Right lobe of liver (tissue), 6 donors: Measurements from ENCODE around the gene PPIL1. TPM values are rescaled to one million over a fixed set of nuclear protein-coding genes. Genes with fewer than 3 reads are reported as not detected.
A peak's percentile ranks its signal among the peaks of the same experiment; 100 is the strongest.

ENCODE experiments used
- ATAC-seq, 4 donors: fragments of 200-7000 bp; cut with Tn5 transposase; one replicate each; pipeline ENCODE4 v1.9.1; 2020; ENCODE audit warnings: mild to moderate bottlenecking in 4 of 4, moderate library complexity in 4 of 4
- DNase-seq, 3 donors: peaks; one replicate each; pipeline ENCODE4 v3.0.0-alpha.2; 2020
- H3K27ac ChIP-seq, 3 donors: fragments of 200-600 bp; one replicate each; pipeline ENCODE4 v1.8.0; 2022
- H3K27me3 ChIP-seq, 2 donors: fragments of 200-600 bp; one replicate each; pipeline ENCODE4 v1.8.0; 2022
- H3K36me3 ChIP-seq, 4 donors: fragments of 200-600 bp; sonication (generic) in 1 of 4; one replicate each; pipeline versions ENCODE4 v1.5.1 to v1.8.0; 2017 to 2022; ENCODE audit warnings: control low read depth in 1 of 4
- H3K4me1 ChIP-seq, 4 donors: fragments of 200-600 bp; sonication (generic) in 1 of 4; one replicate each; pipeline versions ENCODE4 v1.5.1 to v1.8.0; 2017 to 2022; ENCODE audit warnings: control low read depth in 1 of 4
- H3K4me3 ChIP-seq, 3 donors: fragments of 200-600 bp; one replicate each; pipeline ENCODE4 v1.8.0; 2022
- H3K9me3 ChIP-seq, 4 donors: fragments of 200-600 bp; sonication (generic) in 1 of 4; one replicate each; pipeline versions ENCODE4 v1.5.1 to v1.8.0; 2017 to 2022; ENCODE audit warnings: control low read depth in 1 of 4
- POLR2A ChIP-seq: fragments of 450-650 bp; IDR thresholded peaks from one replicate; pipeline ENCODE4 v1.6.1; 2017; ENCODE audit warnings: antibody characterized with exemption, mild to moderate bottlenecking
- WGBS: methylation state at CpG from one replicate; pipeline ENCODE4 v1.1.6; 2018; ENCODE audit warnings: low coverage, low lambda C conversion rate; ENCODE audit not compliant: insufficient coverage; ENCODE audit errors: missing lambda C conversion rate; 5-methylcytosine and 5-hydroxymethylcytosine counted together
- intact Hi-C, 2 donors: fragments of 100-400 bp; cut with DNase I; formaldehyde crosslinking; loops; one replicate each; pipeline versions ENCODE4 v1.11.2 to v1.14.1; 2022
- total RNA-seq, 6 experiments: library from RNA; depleted of rRNA in 2 of 6; stranded (reverse); fragments of >200 nt in 2 of 6; fragmentation: NEBNext Ultra II Directional in 3 of 6; extraction: Animal tissue kit (Norgen Biotek cat#: 25700) in 3 of 6; gene quantifications; one replicate each; pipeline versions ENCODE4 v1.1.0 to v1.2.4, GENCODE V29; 2016 to 2023
- TF ChIP-seq, protein P1 (sequence below), 4 donors: fragments of 200-600 bp in 3 of 4; fragments of 450-650 bp in 1 of 4; IDR thresholded peaks; one replicate each; pipeline versions ENCODE4 v1.5.1 to v1.8.0; 2016 to 2022; ENCODE audit warnings: antibody characterized with exemption in 4 of 4, mild to moderate bottlenecking in 2 of 4
- donor health status: DM: no; HTN: yes; CAD: no.
- donor health status: DM: no; HTN: no; CAD: no.
- donor health status: DM: no; HTN: no; CAD: no.
- donor health status: DM: no; HTN: yes; CAD: no.
- donor health status: DM: no; HTN: yes; CAD: no.

Gene PPIL1
- total RNA-seq, 6 experiments from 2014 or later, result 11.2 to 29.2 (median 16.5) TPM

DNA sequence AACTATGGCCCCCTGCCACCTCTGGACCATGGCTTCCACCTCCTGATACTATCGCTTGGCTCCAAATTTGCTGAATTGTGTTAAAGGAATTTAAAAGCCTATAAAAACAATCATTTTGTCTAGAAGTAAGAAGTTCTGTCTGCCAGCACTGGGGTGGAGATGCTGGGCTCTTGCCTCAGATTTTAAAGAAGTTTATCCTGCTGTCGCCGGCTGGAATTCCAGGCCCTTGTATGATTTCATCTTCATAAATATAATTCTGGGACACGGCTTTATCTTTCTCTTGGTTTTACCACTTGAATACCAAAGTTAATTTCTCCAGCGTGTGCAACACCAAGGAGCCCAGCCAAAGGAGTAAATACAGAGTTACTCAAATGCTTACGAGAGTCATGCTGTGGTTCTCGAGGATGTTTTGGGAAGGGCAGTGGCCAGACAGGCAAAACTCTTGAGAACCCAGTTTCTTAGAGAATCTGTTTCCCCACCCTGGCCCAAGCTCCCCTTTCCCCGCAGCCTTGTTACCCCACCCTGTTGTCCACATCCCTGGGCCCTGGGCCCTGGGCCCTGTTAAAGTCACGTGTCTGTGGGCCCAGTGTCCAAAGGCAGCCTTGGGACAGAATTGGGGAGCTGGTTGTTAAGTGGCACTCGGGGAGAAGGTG lies 43.1 kb upstream of the PPIL1 start:
- TF ChIP-seq, protein P1, sequence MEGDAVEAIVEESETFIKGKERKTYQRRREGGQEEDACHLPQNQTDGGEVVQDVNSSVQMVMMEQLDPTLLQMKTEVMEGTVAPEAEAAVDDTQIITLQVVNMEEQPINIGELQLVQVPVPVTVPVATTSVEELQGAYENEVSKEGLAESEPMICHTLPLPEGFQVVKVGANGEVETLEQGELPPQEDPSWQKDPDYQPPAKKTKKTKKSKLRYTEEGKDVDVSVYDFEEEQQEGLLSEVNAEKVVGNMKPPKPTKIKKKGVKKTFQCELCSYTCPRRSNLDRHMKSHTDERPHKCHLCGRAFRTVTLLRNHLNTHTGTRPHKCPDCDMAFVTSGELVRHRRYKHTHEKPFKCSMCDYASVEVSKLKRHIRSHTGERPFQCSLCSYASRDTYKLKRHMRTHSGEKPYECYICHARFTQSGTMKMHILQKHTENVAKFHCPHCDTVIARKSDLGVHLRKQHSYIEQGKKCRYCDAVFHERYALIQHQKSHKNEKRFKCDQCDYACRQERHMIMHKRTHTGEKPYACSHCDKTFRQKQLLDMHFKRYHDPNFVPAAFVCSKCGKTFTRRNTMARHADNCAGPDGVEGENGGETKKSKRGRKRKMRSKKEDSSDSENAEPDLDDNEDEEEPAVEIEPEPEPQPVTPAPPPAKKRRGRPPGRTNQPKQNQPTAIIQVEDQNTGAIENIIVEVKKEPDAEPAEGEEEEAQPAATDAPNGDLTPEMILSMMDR (IDR thresholded peaks at IDR 0.05), result no peak
- no peak for TF ChIP-seq POLR2A
- Histone ChIP-seq H3K9me3 (no peaks in the 10 kb centered on the region), H3K4me1 (peaks cover 0 to 7% (median 0%) of the 10 kb centered on the region in 4 donors), H3K4me3 (no peak overlapping the region), H3K27ac (no peak overlapping the region), H3K36me3 (peaks cover 0 to 29% (median 16%) of the 10 kb centered on the region in 4 donors), H3K27me3 (no peaks in the 10 kb centered on the region)
- ATAC-seq (no peak), DNase-seq (no peak)
- WGBS, result 97% methylated on average over 7 of the region's 10 CpGs
- intact Hi-C loops, result no loop called here

DNA sequence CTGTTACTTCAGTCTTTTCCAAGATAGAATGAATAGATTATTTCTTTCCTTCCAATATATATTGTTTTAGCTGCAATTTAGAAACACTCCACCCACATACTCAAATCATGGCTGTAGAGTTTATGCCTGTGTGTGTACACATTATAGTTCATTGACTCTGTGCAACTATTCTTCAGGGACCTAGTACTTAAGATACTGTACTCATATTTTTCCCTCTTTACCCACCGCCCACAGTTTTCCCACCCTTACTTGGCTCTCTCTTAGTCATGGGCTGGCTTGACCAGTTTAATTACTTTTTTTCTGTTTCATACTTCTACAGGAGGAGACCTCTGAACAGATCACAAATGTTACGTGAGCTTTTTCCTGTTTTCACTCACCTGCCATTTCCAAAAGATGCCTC lies 41.5 kb upstream of the PPIL1 start:
- intact Hi-C loops, result no loop called here
- TF ChIP-seq, protein P1 (IDR thresholded peaks at IDR 0.05), result no peak
- TF ChIP-seq POLR2A, result no peak
- DNase-seq (no peak), ATAC-seq (no peak)
- Histone ChIP-seq H3K4me1 (peaks cover 0 to 7% (median 0%) of the 10 kb centered on the region in 4 donors), H3K4me3 (no peak overlapping the region), H3K27ac (no peak overlapping the region), H3K9me3 (no peaks in the 10 kb centered on the region), H3K36me3 (peaks cover 0 to 29% (median 17%) of the 10 kb centered on the region in 4 donors), H3K27me3 (no peaks in the 10 kb centered on the region)
- WGBS, result 92% methylated on average over 2 of the region's 2 CpGs

DNA sequence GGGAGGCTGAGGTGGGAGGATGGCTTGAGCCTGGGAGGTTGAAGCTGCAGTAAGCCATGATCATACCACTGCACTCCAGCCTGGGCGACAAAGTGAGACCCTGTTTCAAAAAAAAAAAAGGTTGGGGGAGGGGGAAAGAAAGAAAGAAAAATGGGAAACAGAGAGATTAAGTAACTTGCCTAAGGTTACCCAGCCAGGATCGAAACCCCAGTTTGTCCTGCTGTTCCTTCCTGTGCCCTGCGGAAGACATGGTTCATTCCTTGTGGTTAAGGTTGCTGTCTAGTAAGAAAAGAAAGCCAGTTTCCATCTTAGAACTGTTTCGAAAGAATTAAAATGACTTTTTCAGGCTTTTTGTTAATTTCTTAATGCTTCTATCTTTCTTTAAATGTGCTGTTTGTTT lies 41.0 kb upstream of the PPIL1 start:
- H3K27me3 ChIP-seq, result no peaks in the 10 kb centered on the region
- no peak overlapping the region for H3K27ac ChIP-seq
- WGBS, result 85% methylated on average over 2 of the region's 4 CpGs
- H3K4me3 ChIP-seq, result no peak overlapping the region
- intact Hi-C loops, result no loop called here
- no peaks in the 10 kb centered on the region for H3K9me3 ChIP-seq
- H3K36me3 ChIP-seq, result peaks cover 0 to 29% (median 17%) of the 10 kb centered on the region in 4 donors
- peaks cover 0 to 7% (median 0%) of the 10 kb centered on the region in 4 donors for H3K4me1 ChIP-seq
- TF ChIP-seq, protein P1 (IDR thresholded peaks at IDR 0.05), result no peak
- TF ChIP-seq POLR2A, result no peak
- no peak for ATAC-seq
- DNase-seq, result no peak

DNA sequence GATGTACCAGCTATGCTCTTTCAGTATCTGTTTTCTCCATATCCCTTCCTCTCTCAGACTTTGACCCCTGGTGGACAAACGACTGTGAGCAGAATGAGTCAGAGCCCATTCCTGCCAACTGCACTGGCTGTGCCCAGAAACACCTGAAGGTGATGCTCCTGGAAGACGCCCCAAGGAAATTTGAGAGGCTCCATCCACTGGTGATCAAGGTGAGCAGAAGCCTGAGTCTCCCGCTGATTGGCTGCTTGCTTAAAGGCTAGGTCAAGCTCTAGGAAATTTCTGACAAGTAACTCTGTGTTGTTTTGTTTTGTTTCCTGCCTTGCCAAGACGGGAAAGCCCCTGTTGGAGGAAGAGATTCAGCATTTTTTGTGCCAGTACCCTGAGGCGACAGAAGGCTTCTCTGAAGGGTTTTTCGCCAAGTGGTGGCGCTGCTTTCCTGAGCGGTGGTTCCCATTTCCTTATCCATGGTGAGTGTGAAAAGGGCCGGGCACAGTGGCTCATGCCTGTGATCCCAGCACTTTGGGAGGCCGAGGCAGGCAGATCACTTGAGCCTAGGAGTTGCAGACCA lies 39.7 kb upstream of the PPIL1 start:
- TF ChIP-seq, protein P1 (IDR thresholded peaks at IDR 0.05), result peak in 3 of 4 donors; percentile 15 to 38 (median 26)
- TF ChIP-seq POLR2A, result no peak
- DNase-seq (peak in 2 of 3 donors; percentile 72 to 77), ATAC-seq (peak; percentile 97 to 99 (median 98))
- H3K27ac ChIP-seq, result peak overlapping the region; percentile 47 to 81 (median 77)
- H3K4me3 ChIP-seq, result no peak overlapping the region
- intact Hi-C loops, result no loop called here
- no peaks in the 10 kb centered on the region for H3K27me3 ChIP-seq
- H3K36me3 ChIP-seq, result peaks cover 0 to 26% (median 17%) of the 10 kb centered on the region in 4 donors
- 49% methylated on average over 9 of the region's 10 CpGs for WGBS
- peaks cover 0 to 7% (median 0%) of the 10 kb centered on the region in 4 donors for H3K4me1 ChIP-seq
- H3K9me3 ChIP-seq, result no peaks in the 10 kb centered on the region
